GM12878 (cell line): Measurements from ENCODE around the gene FFAR3.

Source experiments
- CREB1 ChIP-seq: IDR thresholded peaks from 2 replicates; pipeline ENCODE4 v1.6.1; 2012; ENCODE audit warnings: low read depth, mild to moderate bottlenecking, inconsistent platforms
- EGR1 ChIP-seq, 2 experiments: IDR thresholded peaks; 1 replicate in 1 of 2; 2 replicates in 1 of 2; pipeline ENCODE4 v1.6.1; 2011 to 2012; ENCODE audit warnings: low read depth in 2 of 2, low read length in 2 of 2, borderline replicate concordance in 1 of 2, mild to moderate bottlenecking in 1 of 2, moderate library complexity in 1 of 2
- FOXK2 ChIP-seq: fragments of 450-650 bp; IDR thresholded peaks from 2 replicates; pipeline ENCODE4 v1.6.1; 2017; ENCODE audit warnings: mild to moderate bottlenecking, moderate library complexity
- NRF1 ChIP-seq: conservative IDR thresholded peaks from 2 replicates; pipeline ENCODE4 v1.6.1; 2011; ENCODE audit warnings: mild to moderate bottlenecking, low read depth, low read length, improper control_type of control experiment
- TAF1 ChIP-seq: IDR thresholded peaks from 2 replicates; pipeline ENCODE4 v1.6.1; 2011; ENCODE audit warnings: mild to moderate bottlenecking, low read depth, low read length, borderline replicate concordance
- TCF12 ChIP-seq: IDR thresholded peaks from 2 replicates; pipeline ENCODE4 v1.6.1; 2011; ENCODE audit warnings: low read depth, mild to moderate bottlenecking, low read length
- TCF7 ChIP-seq: IDR thresholded peaks from 2 replicates; pipeline ENCODE4 v1.6.1; 2014; ENCODE audit warnings: antibody characterized with exemption, borderline replicate concordance
- ZNF274 ChIP-seq: IDR thresholded peaks from one replicate; pipeline ENCODE4 v1.8.0; 2011; ENCODE audit not compliant: insufficient read length, insufficient read depth
- TF ChIP-seq, protein P1 (sequence below), 3 experiments: IDR thresholded peaks in 2 of 3; conservative IDR thresholded peaks in 1 of 3; 2 replicates each; pipeline ENCODE4 v1.5.1; 2011; ENCODE audit warnings: low read depth in 3 of 3, low read length in 3 of 3, mild to moderate bottlenecking in 3 of 3, control low read depth in 2 of 3, moderate library complexity in 2 of 3, inconsistent platforms in 1 of 3, mixed read lengths in 1 of 3; ENCODE audit not compliant: control insufficient read depth in 2 of 3, insufficient read depth in 1 of 3; ENCODE audit errors: extremely low read depth in 1 of 3

DNA sequence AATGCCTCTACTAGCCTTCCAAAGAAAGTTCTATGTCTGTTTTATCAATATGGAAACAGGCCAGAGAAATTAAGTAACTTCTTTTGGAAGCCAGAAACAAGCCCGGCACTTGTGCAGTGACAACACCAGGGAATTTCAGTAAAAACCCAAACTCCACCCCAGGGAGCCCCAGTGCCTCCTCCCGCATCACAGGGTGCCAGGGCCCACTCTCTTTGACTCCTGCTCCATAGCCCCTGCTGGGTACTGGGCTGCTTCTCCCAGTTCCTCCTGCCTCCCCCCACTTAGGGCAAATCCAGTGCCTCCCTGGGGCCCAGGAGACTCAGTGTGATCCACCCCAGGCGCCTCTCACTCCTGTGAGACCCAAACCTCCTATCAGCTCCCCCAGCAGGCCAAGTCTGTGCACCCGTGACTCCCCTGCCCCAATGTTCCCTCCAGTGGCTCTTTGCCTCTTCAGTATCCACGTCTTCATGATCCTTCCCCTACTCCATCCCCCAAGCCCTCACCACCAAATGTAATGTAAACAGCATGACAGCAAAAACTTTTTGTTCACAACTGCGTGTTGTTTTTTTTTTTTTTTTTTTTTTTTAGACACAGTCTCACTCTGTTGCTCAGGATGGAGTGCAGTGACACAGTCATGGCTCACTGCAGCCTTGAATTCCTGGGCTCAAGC is 2.3 kb upstream of the FFAR3 start:
- TF ChIP-seq FOXK2 (no peak), TCF12 (no peak), TCF7 (no peak), CREB1 (no peak), NRF1 (no peak), EGR1 (IDR thresholded peaks at IDR 0.05; ENCODE audit: borderline replicate concordance in 1 of 2, low read depth in 2 of 2, low read length in 2 of 2) (no peak), TAF1 (no peak), ZNF274 (no peak)
- TF ChIP-seq, protein P1, sequence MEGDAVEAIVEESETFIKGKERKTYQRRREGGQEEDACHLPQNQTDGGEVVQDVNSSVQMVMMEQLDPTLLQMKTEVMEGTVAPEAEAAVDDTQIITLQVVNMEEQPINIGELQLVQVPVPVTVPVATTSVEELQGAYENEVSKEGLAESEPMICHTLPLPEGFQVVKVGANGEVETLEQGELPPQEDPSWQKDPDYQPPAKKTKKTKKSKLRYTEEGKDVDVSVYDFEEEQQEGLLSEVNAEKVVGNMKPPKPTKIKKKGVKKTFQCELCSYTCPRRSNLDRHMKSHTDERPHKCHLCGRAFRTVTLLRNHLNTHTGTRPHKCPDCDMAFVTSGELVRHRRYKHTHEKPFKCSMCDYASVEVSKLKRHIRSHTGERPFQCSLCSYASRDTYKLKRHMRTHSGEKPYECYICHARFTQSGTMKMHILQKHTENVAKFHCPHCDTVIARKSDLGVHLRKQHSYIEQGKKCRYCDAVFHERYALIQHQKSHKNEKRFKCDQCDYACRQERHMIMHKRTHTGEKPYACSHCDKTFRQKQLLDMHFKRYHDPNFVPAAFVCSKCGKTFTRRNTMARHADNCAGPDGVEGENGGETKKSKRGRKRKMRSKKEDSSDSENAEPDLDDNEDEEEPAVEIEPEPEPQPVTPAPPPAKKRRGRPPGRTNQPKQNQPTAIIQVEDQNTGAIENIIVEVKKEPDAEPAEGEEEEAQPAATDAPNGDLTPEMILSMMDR (IDR thresholded peaks at IDR 0.05 in 2 of 3, conservative IDR thresholded peaks at IDR 0.05 in 1 of 3; ENCODE audit: control insufficient read depth in 2 of 3, extremely low read depth in 1 of 3, insufficient read depth in 1 of 3, low read depth in 3 of 3, low read length in 3 of 3) = no peak
